HEK293T (cell line): ENCODE data around the gene ZNF605.

Source experiments
- CTCF ChIA-PET: fragments of 350-600 bp; formaldehyde crosslinking; extraction: SDS; loops from one replicate; lab custom pipeline; 2021; ENCODE audit warnings: antibody characterized with exemption, inconsistent platforms; lab: Yijun Ruan, JAX
- POLR2A ChIA-PET: fragments of 350-600 bp; formaldehyde crosslinking; extraction: SDS; loops from one replicate; lab custom pipeline; 2020; ENCODE audit warnings: antibody characterized with exemption, inconsistent platforms; lab: Yijun Ruan, JAX
- DNase-seq: peaks from one replicate; pipeline ENCODE4 v3.0.0; 2012; ENCODE audit warnings: mixed read lengths; ENCODE audit errors: extremely low spot score
- ARNT ChIP-seq: fragments of 450-650 bp; IDR thresholded peaks from 2 replicates; pipeline ENCODE4 v1.6.1; 2017; ENCODE audit warnings: mild to moderate bottlenecking
- BHLHE40 ChIP-seq: fragments of 450-650 bp; IDR thresholded peaks from 2 replicates; pipeline ENCODE4 v1.6.1; 2016; ENCODE audit warnings: mild to moderate bottlenecking, moderate library complexity, borderline replicate concordance
- CTBP1 ChIP-seq: fragments of 450-650 bp; IDR thresholded peaks from 2 replicates; pipeline ENCODE4 v1.6.1; 2016; ENCODE audit warnings: borderline replicate concordance
- ELF4 ChIP-seq: fragments of 450-650 bp; IDR thresholded peaks from 2 replicates; pipeline ENCODE4 v1.6.1; 2017; ENCODE audit warnings: antibody characterized with exemption
- FOXA1 ChIP-seq: fragments of 450-650 bp; IDR thresholded peaks from 2 replicates; pipeline ENCODE4 v1.6.1; 2016; ENCODE audit warnings: mild to moderate bottlenecking
- FOXK2 ChIP-seq: fragments of 450-650 bp; IDR thresholded peaks from 2 replicates; pipeline ENCODE4 v1.6.1; 2016; ENCODE audit warnings: mild to moderate bottlenecking
- FOXM1 ChIP-seq: fragments of 450-650 bp; IDR thresholded peaks from 2 replicates; pipeline ENCODE4 v1.6.1; 2017; ENCODE audit warnings: mild to moderate bottlenecking, borderline replicate concordance
- HDGF ChIP-seq: fragments of 450-650 bp; IDR thresholded peaks from 2 replicates; pipeline ENCODE4 v1.6.1; 2017; ENCODE audit warnings: antibody characterized with exemption, borderline replicate concordance
- L3MBTL2 ChIP-seq: fragments of 450-650 bp; conservative IDR thresholded peaks from 2 replicates; pipeline ENCODE4 v1.6.1; 2016; ENCODE audit warnings: mild to moderate bottlenecking
- LEF1 ChIP-seq: fragments of 450-650 bp; IDR thresholded peaks from 2 replicates; pipeline ENCODE4 v1.6.1; 2017; ENCODE audit warnings: mild to moderate bottlenecking, borderline replicate concordance
- NFRKB ChIP-seq: fragments of 450-650 bp; IDR thresholded peaks from 2 replicates; pipeline ENCODE4 v1.6.1; 2016; ENCODE audit warnings: mild to moderate bottlenecking, moderate library complexity
- PKNOX1 ChIP-seq: fragments of 450-650 bp; IDR thresholded peaks from 2 replicates; pipeline ENCODE4 v1.6.1; 2016
- SP1 ChIP-seq: fragments of 450-650 bp; IDR thresholded peaks from 2 replicates; pipeline ENCODE4 v1.6.1; 2017
- SUZ12 ChIP-seq: fragments of 450-650 bp; IDR thresholded peaks from 2 replicates; pipeline ENCODE4 v1.6.1; 2016; ENCODE audit warnings: mild to moderate bottlenecking
- TARDBP ChIP-seq: fragments of 450-650 bp; IDR thresholded peaks from 2 replicates; pipeline ENCODE4 v1.6.1; 2016
- ZNF384 ChIP-seq: fragments of 450-650 bp; IDR thresholded peaks from 2 replicates; pipeline ENCODE4 v1.6.1; 2016

ZNF605 gene

GRCh38 chr12:132948146-132949066 lies 7.7 kb downstream of the ZNF605 start:
- DNase-seq = no peak
- CTCF ChIA-PET = no interaction called here
- POLR2A ChIA-PET = no interaction called here
- TF ChIP-seq L3MBTL2 (no peak), ARNT (no peak), FOXM1 (no peak), TARDBP (no peak)

- DNase-seq = no peak
- POLR2A ChIA-PET = no interaction called here
- no peak for TF ChIP-seq CTBP1
- TF ChIP-seq LEF1 = no peak
- TF ChIP-seq FOXM1 = no peak
- TF ChIP-seq NFRKB = no peak
- no peak for TF ChIP-seq HDGF
- TF ChIP-seq ELF4 = no peak
- TF ChIP-seq FOXA1 = no peak
- TF ChIP-seq BHLHE40 = no peak
- TF ChIP-seq ZNF384 = no peak
- no peak for TF ChIP-seq PKNOX1
- no peak for TF ChIP-seq ARNT
- no peak for TF ChIP-seq L3MBTL2
- TF ChIP-seq SUZ12 = no peak
- CTCF ChIA-PET = no interaction called here
These were observed 9.8 kb downstream of the ZNF605 start for GRCh38 chr12:132946246-132946820.

GRCh38 chr12:132945806-132946205 lies 10.3 kb downstream of the ZNF605 start:
- ChIA-PET CTCF (no interaction called here), POLR2A (no interaction called here)
- no peak for DNase-seq
- TF ChIP-seq FOXK2 (no peak), ELF4 (no peak), ZNF384 (no peak), SUZ12 (no peak), SP1 (no peak), FOXA1 (no peak), HDGF (no peak), LEF1 (no peak), NFRKB (no peak), FOXM1 (no peak), TARDBP (no peak), BHLHE40 (no peak), ARNT (no peak), PKNOX1 (no peak), CTBP1 (no peak), L3MBTL2 (no peak)

GRCh38 chr12:132942611-132943010 lies 13.5 kb downstream of the ZNF605 start:
- TF ChIP-seq BHLHE40 (no peak), CTBP1 (no peak), FOXA1 (no peak), SUZ12 (no peak), ZNF384 (no peak), L3MBTL2 (no peak), ELF4 (no peak), ARNT (no peak), NFRKB (no peak), FOXM1 (no peak), TARDBP (no peak), FOXK2 (no peak), LEF1 (no peak), PKNOX1 (no peak), HDGF (no peak)
- ChIA-PET CTCF (no interaction called here), POLR2A (no interaction called here)
- DNase-seq = no peak

- CTCF ChIA-PET = no interaction called here
- TF ChIP-seq TARDBP (no peak), ELF4 (no peak), FOXK2 (no peak), BHLHE40 (no peak), FOXM1 (no peak), SUZ12 (no peak), NFRKB (no peak), PKNOX1 (no peak), SP1 (no peak), FOXA1 (no peak), LEF1 (no peak), HDGF (no peak), L3MBTL2 (no peak), ARNT (no peak), ZNF384 (no peak)
- POLR2A ChIA-PET = no interaction called here
- DNase-seq = no peak
These were observed 14.7 kb downstream of the ZNF605 start for GRCh38 chr12:132941336-132941954.
